GM23338 (cell line): Measurements from ENCODE around the gene THADA. TPM values are rescaled to one million over a fixed set of nuclear protein-coding genes. Genes with fewer than 3 reads are reported as not detected.

Source experiments
- ATAC-seq: fragments of 200-7000 bp; cut with Tn5 transposase; 3 replicates; pipeline ENCODE4 v1.9.1; 2020
- DNase-seq: peaks from one replicate; pipeline ENCODE4 v3.0.0-alpha.2; 2015; ENCODE audit warnings: low spot score
- H2AFZ ChIP-seq: fragments of 200-600 bp; sonication (generic); 2 replicates; pipeline ENCODE4 v1.8.0; 2016; ENCODE audit warnings: antibody characterized with exemption, mild to moderate bottlenecking, moderate library complexity
- H3F3A ChIP-seq: fragments of 200-600 bp; sonication (generic); replicated peaks from 2 replicates; pipeline ENCODE4 v1.8.0; 2017; ENCODE audit warnings: antibody characterized with exemption, mixed run types, low read depth
- H3K27ac ChIP-seq: fragments of 200-600 bp; sonication (generic); 2 replicates; pipeline ENCODE4 v1.6.1; 2016; ENCODE audit warnings: low read depth
- H3K27me3 ChIP-seq: fragments of 200-600 bp; sonication (generic); 2 replicates; pipeline ENCODE4 v1.8.0; 2016; ENCODE audit warnings: mild to moderate bottlenecking, mixed run types, moderate library complexity; ENCODE audit not compliant: insufficient read depth
- H3K36me3 ChIP-seq: fragments of 200-600 bp; sonication (generic); 2 replicates; pipeline ENCODE4 v1.8.0; 2016; ENCODE audit warnings: mild to moderate bottlenecking; ENCODE audit not compliant: insufficient read depth
- H3K4me1 ChIP-seq: fragments of 200-600 bp; sonication (generic); 2 replicates; pipeline ENCODE4 v1.8.0; 2016; ENCODE audit warnings: mild to moderate bottlenecking, moderate library complexity; ENCODE audit not compliant: insufficient read depth
- H3K4me2 ChIP-seq: fragments of 200-600 bp; sonication (generic); 2 replicates; pipeline ENCODE4 v1.7.1; 2017; ENCODE audit warnings: mixed run types
- H3K4me3 ChIP-seq: fragments of 200-600 bp; sonication (generic); 2 replicates; pipeline ENCODE4 v1.6.1; 2016; ENCODE audit warnings: mixed run types
- H3K79me2 ChIP-seq: fragments of 200-600 bp; sonication (generic); replicated peaks from 2 replicates; pipeline ENCODE4 v1.8.0; 2017; ENCODE audit warnings: mild to moderate bottlenecking; ENCODE audit not compliant: insufficient read depth
- H3K9me2 ChIP-seq: fragments of 200-600 bp; sonication (generic); 2 replicates; pipeline ENCODE4 v1.8.0; 2017; ENCODE audit not compliant: insufficient read depth
- H4K20me1 ChIP-seq: fragments of 200-600 bp; sonication (generic); replicated peaks from 2 replicates; pipeline ENCODE4 v1.8.0; 2017; ENCODE audit warnings: mild to moderate bottlenecking; ENCODE audit not compliant: insufficient read depth
- H3K27ac Mint-ChIP-seq: 2 replicates; pipeline ENCODE4 v1.8.0; 2020; ENCODE audit warnings: inconsistent platforms, mild to moderate bottlenecking, moderate library complexity, mixed read lengths
- H3K27me3 Mint-ChIP-seq: 3 replicates; pipeline ENCODE4 v1.8.0; 2022; ENCODE audit warnings: low read depth, mild to moderate bottlenecking, moderate library complexity, mixed read lengths, inconsistent platforms; ENCODE audit not compliant: insufficient read depth, poor library complexity
- H3K36me3 Mint-ChIP-seq: 3 replicates; pipeline ENCODE4 v1.8.0; 2021; ENCODE audit warnings: low read depth, mild to moderate bottlenecking, inconsistent platforms, moderate library complexity, mixed read lengths
- H3K4me1 Mint-ChIP-seq: 3 replicates; pipeline ENCODE4 v1.8.0; 2020; ENCODE audit warnings: mild to moderate bottlenecking, inconsistent platforms, mixed read lengths
- H3K4me3 Mint-ChIP-seq: 3 replicates; pipeline ENCODE4 v1.8.0; 2021; ENCODE audit warnings: moderate library complexity, mild to moderate bottlenecking, inconsistent platforms, mixed read lengths
- H3K9me3 Mint-ChIP-seq: 3 replicates; pipeline ENCODE4 v1.8.0; 2020; ENCODE audit warnings: moderate library complexity, mild to moderate bottlenecking, inconsistent platforms, mixed read lengths
- CREB1 ChIP-seq: fragments of 250-450 bp; sonication (Bioruptor Pico); IDR thresholded peaks from 2 replicates; pipeline ENCODE4 v1.5.0; 2020; ENCODE audit warnings: low read depth, mild to moderate bottlenecking, moderate library complexity
- ETS1 ChIP-seq: IDR thresholded peaks from 2 replicates; pipeline ENCODE4 v1.6.1; 2016; ENCODE audit warnings: antibody characterized with exemption
- EZH2 ChIP-seq: fragments of 200-600 bp; sonication (generic); IDR thresholded peaks from one replicate; pipeline ENCODE4 v1.8.0; 2017; ENCODE audit warnings: antibody characterized with exemption, mild to moderate bottlenecking, low read depth; ENCODE audit not compliant: unreplicated experiment
- EZH2phosphoT487 ChIP-seq: fragments of 200-600 bp; sonication (generic); IDR thresholded peaks from one replicate; pipeline ENCODE4 v1.8.1; 2018; ENCODE audit warnings: antibody characterized with exemption; ENCODE audit not compliant: unreplicated experiment
- NANOG ChIP-seq: IDR thresholded peaks from 2 replicates; pipeline ENCODE4 v1.6.1; 2016; ENCODE audit warnings: antibody characterized with exemption, borderline replicate concordance
- REST ChIP-seq: IDR thresholded peaks from one replicate; pipeline ENCODE4 v1.6.1; 2018; ENCODE audit warnings: antibody characterized with exemption; ENCODE audit not compliant: unreplicated experiment
- STAT1 ChIP-seq: IDR thresholded peaks from one replicate; pipeline ENCODE4 v1.6.1; 2016; ENCODE audit warnings: antibody characterized with exemption; ENCODE audit not compliant: unreplicated experiment
- ZNF114 ChIP-seq: fragments of 250-450 bp; sonication (Bioruptor Pico); IDR thresholded peaks from 2 replicates; pipeline ENCODE4 v1.5.0; 2020; ENCODE audit warnings: mild to moderate bottlenecking, moderate library complexity
- ZNF331 ChIP-seq: fragments of 250-450 bp; sonication (Bioruptor Pico); IDR thresholded peaks from 2 replicates; pipeline ENCODE4 v1.5.0; 2020; ENCODE audit warnings: low read depth, mild to moderate bottlenecking, moderate library complexity
- polyA plus RNA-seq: library from polyadenylated mRNA; unstranded; fragments of >200 nt; fragmentation: Nextera tagmentation; extraction: Ambion mirVana; gene quantifications from 2 replicates; pipeline ENCODE4 v1.2.1, GENCODE V29; 2016
- total RNA-seq: library from RNA; depleted of rRNA; stranded (reverse); fragments of >200 nt; shearing (Covaris generic); gene quantifications from 2 replicates; pipeline ENCODE4 v1.2.3, GENCODE V29; 2014
- TF ChIP-seq, protein P1 (sequence below), 2 experiments: fragments of 200-600 bp in 1 of 2; sonication (generic) in 1 of 2; conservative IDR thresholded peaks; 2 replicates each; pipeline versions ENCODE4 v1.5.1 to v1.6.1; 2016 to 2017; ENCODE audit warnings: antibody characterized with exemption in 2 of 2, low read depth in 2 of 2, mild to moderate bottlenecking in 2 of 2, moderate library complexity in 1 of 2

Gene THADA
- total and polyA plus RNA-seq, 2 experiments from 2014 or later: 17.0 to 30.7 TPM

DNA sequence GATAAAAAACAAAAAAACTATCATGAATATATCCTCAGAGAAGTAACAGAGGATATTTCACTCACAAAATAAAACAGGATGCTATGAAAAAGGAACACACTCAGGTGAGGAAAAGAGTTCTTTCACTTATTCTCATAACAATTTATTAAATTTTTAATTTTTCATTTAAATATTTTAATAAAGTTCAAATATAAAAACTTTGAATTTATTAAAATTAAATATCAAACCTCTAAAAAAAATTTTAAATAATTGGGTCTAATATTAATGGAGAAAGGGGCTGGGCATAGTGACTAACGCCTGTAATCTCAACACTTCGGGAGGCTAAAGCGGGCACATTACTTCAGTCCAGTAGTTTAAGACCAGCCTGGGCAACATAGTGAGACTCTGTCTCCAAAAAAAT lies 10.1 kb downstream of the THADA start (continued):
- TF ChIP-seq, protein P1, sequence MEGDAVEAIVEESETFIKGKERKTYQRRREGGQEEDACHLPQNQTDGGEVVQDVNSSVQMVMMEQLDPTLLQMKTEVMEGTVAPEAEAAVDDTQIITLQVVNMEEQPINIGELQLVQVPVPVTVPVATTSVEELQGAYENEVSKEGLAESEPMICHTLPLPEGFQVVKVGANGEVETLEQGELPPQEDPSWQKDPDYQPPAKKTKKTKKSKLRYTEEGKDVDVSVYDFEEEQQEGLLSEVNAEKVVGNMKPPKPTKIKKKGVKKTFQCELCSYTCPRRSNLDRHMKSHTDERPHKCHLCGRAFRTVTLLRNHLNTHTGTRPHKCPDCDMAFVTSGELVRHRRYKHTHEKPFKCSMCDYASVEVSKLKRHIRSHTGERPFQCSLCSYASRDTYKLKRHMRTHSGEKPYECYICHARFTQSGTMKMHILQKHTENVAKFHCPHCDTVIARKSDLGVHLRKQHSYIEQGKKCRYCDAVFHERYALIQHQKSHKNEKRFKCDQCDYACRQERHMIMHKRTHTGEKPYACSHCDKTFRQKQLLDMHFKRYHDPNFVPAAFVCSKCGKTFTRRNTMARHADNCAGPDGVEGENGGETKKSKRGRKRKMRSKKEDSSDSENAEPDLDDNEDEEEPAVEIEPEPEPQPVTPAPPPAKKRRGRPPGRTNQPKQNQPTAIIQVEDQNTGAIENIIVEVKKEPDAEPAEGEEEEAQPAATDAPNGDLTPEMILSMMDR (conservative IDR thresholded peaks at IDR 0.05; ENCODE audit: low read depth in 2 of 2): no peak
- TF ChIP-seq STAT1 (no peak), REST (no peak), ZNF331 (no peak), ETS1 (no peak), ZNF114 (CRISPR knock-in tag) (no peak), CREB1 (CRISPR knock-in tag) (no peak), NANOG (no peak), EZH2phosphoT487 (no peak), EZH2 (no peak)

DNA sequence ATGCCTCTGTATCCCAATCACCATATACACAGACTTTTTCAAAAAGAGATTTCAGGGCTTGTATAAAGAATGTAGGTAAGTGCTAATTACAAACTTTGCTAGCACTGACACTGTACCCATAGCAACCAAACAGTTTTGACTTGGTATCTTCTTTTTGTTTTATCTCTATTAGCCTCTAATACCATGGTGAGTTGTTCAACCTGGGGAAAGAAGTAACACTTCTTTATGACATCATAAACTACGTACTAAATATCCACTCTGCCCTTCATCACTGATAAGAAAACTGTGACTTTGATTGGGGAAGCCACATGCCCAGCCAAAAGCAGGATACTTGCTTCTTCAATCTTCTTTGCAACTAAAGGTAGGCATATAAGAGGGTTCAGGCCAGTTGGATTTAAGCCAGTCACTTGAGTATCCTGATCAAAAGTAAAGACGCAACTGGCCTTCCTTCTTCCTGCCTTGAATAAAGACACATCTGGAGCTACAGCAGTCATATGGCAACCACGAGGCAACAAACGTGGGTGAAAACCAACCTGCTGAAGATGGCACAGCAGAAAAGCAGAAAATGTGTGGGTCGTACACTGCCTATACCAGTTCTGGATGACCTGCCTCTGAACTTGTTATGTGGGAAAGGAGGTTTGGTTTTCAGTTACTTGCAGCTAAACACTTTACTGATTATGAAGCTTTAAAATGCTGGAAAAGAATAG lies 16.4 kb downstream of the THADA start:
- no peak for TF ChIP-seq ETS1
- TF ChIP-seq NANOG: no peak
- no peak for TF ChIP-seq CREB1 (CRISPR knock-in tag)
- Histone ChIP-seq H3K4me1 (no peaks in the 10 kb centered on the region), H3F3A (no peaks in the 10 kb centered on the region), H3K27me3 (no peaks in the 10 kb centered on the region), H3K4me2 (no peak overlapping the region), H3K27ac (no peak overlapping the region), H4K20me1 (peaks cover 6% of the 10 kb centered on the region; the same call in 1 of the 2 replicates), H2AFZ (no peak overlapping the region), H3K9me2 (no peaks in the 10 kb centered on the region), H3K4me3 (no peak overlapping the region), H3K79me2 (no peaks in the 10 kb centered on the region), H3K36me3 (peaks cover 36% of the 10 kb centered on the region)
- Mint-ChIP-seq H3K27me3 (no peaks in the 10 kb centered on the region), H3K4me3 (no peak overlapping the region), H3K4me1 (no peaks in the 10 kb centered on the region), H3K27ac (no peak overlapping the region), H3K9me3 (no peaks in the 10 kb centered on the region), H3K36me3 (peaks cover 45% of the 10 kb centered on the region)
- no peak for ATAC-seq
- DNase-seq: no peak
